H1 (cell line): ENCODE results near the gene TMEM114. TPM values are rescaled to one million over a fixed set of nuclear protein-coding genes. Genes with fewer than 3 reads are reported as not detected.

Experiments used
- polyA plus RNA-seq, 7 experiments: library from polyadenylated mRNA; depleted of rRNA in 3 of 7; stranded (reverse) in 5 of 7; unstranded in 2 of 7; fragments of >200 nt in 5 of 7; fragments of 200-250 nt in 2 of 7; gene quantifications; 1 replicate in 5 of 7; 2 replicates in 1 of 7; 4 replicates in 1 of 7; pipeline versions ENCODE4 v1.2.1 to v1.2.3, GENCODE V29; 2011 to 2013; ENCODE audit warnings: missing spikeins in 2 of 7, mixed read lengths in 2 of 7
- total RNA-seq: library from RNA; stranded (reverse); fragmentation: NEBNext Ultra II Directional; extraction: Animal tissue kit (Norgen Biotek cat#: 25700); gene quantifications from 2 replicates; pipeline ENCODE4 v1.2.1, GENCODE V29; 2021
- TF ChIP-seq, protein P1 (sequence below): fragments of 300-600 bp; sonication (generic); IDR thresholded peaks from 2 replicates; pipeline ENCODE4 v1.7.1; 2012; ENCODE audit warnings: low read length, moderate library complexity, mild to moderate bottlenecking, inconsistent platforms; ENCODE audit not compliant: insufficient replicate concordance

The TMEM114 gene
- total and polyA plus RNA-seq, 2 of the 8 experiments (the other 6 are each of a cell fraction or from before 2014, with no cell fraction given): 1.6 to 2.9 TPM

DNA sequence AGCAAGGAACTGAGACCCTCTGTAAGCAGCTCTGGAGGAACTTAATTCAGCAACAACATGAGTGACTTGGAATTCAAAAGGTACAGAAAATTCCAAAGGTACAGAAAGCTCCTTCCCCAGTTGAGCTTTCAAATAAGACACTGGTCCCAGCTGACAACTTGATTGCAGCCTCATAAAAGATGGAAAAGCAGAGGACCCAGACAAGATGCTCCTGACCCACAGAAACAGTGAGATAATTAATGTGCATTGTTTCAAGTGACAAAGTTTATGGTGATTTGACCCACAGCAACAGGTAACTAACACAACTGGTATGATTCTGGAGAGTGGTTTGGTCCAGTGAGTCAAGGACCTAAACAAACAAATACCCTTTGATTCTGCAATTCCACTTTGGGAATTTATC lies 15.2 kb upstream of the TMEM114 start (continued):
- TF ChIP-seq, protein P1, sequence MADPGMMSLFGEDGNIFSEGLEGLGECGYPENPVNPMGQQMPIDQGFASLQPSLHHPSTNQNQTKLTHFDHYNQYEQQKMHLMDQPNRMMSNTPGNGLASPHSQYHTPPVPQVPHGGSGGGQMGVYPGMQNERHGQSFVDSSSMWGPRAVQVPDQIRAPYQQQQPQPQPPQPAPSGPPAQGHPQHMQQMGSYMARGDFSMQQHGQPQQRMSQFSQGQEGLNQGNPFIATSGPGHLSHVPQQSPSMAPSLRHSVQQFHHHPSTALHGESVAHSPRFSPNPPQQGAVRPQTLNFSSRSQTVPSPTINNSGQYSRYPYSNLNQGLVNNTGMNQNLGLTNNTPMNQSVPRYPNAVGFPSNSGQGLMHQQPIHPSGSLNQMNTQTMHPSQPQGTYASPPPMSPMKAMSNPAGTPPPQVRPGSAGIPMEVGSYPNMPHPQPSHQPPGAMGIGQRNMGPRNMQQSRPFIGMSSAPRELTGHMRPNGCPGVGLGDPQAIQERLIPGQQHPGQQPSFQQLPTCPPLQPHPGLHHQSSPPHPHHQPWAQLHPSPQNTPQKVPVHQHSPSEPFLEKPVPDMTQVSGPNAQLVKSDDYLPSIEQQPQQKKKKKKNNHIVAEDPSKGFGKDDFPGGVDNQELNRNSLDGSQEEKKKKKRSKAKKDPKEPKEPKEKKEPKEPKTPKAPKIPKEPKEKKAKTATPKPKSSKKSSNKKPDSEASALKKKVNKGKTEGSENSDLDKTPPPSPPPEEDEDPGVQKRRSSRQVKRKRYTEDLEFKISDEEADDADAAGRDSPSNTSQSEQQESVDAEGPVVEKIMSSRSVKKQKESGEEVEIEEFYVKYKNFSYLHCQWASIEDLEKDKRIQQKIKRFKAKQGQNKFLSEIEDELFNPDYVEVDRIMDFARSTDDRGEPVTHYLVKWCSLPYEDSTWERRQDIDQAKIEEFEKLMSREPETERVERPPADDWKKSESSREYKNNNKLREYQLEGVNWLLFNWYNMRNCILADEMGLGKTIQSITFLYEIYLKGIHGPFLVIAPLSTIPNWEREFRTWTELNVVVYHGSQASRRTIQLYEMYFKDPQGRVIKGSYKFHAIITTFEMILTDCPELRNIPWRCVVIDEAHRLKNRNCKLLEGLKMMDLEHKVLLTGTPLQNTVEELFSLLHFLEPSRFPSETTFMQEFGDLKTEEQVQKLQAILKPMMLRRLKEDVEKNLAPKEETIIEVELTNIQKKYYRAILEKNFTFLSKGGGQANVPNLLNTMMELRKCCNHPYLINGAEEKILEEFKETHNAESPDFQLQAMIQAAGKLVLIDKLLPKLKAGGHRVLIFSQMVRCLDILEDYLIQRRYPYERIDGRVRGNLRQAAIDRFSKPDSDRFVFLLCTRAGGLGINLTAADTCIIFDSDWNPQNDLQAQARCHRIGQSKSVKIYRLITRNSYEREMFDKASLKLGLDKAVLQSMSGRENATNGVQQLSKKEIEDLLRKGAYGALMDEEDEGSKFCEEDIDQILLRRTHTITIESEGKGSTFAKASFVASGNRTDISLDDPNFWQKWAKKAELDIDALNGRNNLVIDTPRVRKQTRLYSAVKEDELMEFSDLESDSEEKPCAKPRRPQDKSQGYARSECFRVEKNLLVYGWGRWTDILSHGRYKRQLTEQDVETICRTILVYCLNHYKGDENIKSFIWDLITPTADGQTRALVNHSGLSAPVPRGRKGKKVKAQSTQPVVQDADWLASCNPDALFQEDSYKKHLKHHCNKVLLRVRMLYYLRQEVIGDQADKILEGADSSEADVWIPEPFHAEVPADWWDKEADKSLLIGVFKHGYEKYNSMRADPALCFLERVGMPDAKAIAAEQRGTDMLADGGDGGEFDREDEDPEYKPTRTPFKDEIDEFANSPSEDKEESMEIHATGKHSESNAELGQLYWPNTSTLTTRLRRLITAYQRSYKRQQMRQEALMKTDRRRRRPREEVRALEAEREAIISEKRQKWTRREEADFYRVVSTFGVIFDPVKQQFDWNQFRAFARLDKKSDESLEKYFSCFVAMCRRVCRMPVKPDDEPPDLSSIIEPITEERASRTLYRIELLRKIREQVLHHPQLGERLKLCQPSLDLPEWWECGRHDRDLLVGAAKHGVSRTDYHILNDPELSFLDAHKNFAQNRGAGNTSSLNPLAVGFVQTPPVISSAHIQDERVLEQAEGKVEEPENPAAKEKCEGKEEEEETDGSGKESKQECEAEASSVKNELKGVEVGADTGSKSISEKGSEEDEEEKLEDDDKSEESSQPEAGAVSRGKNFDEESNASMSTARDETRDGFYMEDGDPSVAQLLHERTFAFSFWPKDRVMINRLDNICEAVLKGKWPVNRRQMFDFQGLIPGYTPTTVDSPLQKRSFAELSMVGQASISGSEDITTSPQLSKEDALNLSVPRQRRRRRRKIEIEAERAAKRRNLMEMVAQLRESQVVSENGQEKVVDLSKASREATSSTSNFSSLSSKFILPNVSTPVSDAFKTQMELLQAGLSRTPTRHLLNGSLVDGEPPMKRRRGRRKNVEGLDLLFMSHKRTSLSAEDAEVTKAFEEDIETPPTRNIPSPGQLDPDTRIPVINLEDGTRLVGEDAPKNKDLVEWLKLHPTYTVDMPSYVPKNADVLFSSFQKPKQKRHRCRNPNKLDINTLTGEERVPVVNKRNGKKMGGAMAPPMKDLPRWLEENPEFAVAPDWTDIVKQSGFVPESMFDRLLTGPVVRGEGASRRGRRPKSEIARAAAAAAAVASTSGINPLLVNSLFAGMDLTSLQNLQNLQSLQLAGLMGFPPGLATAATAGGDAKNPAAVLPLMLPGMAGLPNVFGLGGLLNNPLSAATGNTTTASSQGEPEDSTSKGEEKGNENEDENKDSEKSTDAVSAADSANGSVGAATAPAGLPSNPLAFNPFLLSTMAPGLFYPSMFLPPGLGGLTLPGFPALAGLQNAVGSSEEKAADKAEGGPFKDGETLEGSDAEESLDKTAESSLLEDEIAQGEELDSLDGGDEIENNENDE: no peak
